GM21529 (cell line): ENCODE measurements around the gene SFTPB.
"Not testable (repeated sequence)": the region's sequence is repeated elsewhere in the genome, so short reads cannot be mapped to it uniquely, and the experiment has no call there.

Source experiments
- ATAC-seq: cut with Tn5 transposase; IDR thresholded peaks from one replicate; pipeline ENCODE4 v1.9.1; 2021; ENCODE audit not compliant: unreplicated experiment

The SFTPB gene

GRCh38 chr2:85678377-85678776 is 10.4 kb upstream of the SFTPB start:
- no peak for ATAC-seq

- ATAC-seq, result no peak
These were observed 8.0 kb upstream of the SFTPB start for GRCh38 chr2:85675866-85676548.

- ATAC-seq, result no peak
These were observed 7.4 kb upstream of the SFTPB start for GRCh38 chr2:85675427-85675826.

GRCh38 chr2:85674417-85674816 is 6.4 kb upstream of the SFTPB start:
- ATAC-seq, result no peak

GRCh38 chr2:85673716-85674375 is 5.8 kb upstream of the SFTPB start:
- no peak for ATAC-seq

GRCh38 chr2:85672456-85672855 is 4.5 kb upstream of the SFTPB start:
- no peak for ATAC-seq

GRCh38 chr2:85670416-85670815 is 2.4 kb upstream of the SFTPB start:
- not testable (repeated sequence) for ATAC-seq

- ATAC-seq, result peak; percentile 90
These were observed 1.6 kb upstream of the SFTPB start for GRCh38 chr2:85669549-85669948.

- ATAC-seq, result no peak
These were observed 801 bp upstream of the SFTPB start for GRCh38 chr2:85668857-85669142.

GRCh38 chr2:85667561-85668008 is 414 bp downstream of the SFTPB start:
- no peak for ATAC-seq

- ATAC-seq, result no peak
These were observed 1.3 kb downstream of the SFTPB start for GRCh38 chr2:85666435-85667316.

GRCh38 chr2:85666016-85666415 is 2.0 kb downstream of the SFTPB start:
- no peak for ATAC-seq

- no peak for ATAC-seq
These were observed 2.6 kb downstream of the SFTPB start for GRCh38 chr2:85665264-85665937.

GRCh38 chr2:85663594-85664565 is 4.1 kb downstream of the SFTPB start:
- no peak for ATAC-seq

- ATAC-seq, result no peak
These were observed 5.0 kb downstream of the SFTPB start for GRCh38 chr2:85662899-85663593.

GRCh38 chr2:85661139-85661858 is 6.7 kb downstream of the SFTPB start:
- ATAC-seq, result no peak

GRCh38 chr2:85660725-85661124 is 7.3 kb downstream of the SFTPB start:
- ATAC-seq, result no peak

- ATAC-seq, result not testable (repeated sequence)
These were observed 7.7 kb downstream of the SFTPB start for GRCh38 chr2:85660301-85660700.
